CD4-positive, alpha-beta T cell treated with Interleukin-15 for 1 hour (primary cell): ENCODE measurements around the gene DLGAP4.

Experiments used
- DNase-seq: peaks from one replicate; pipeline ENCODE4 v3.0.0-alpha.2; 2020

The DLGAP4 gene

GRCh38 chr20:36274181-36274841 lies 31.8 kb upstream of the DLGAP4 start:
- no peak for DNase-seq

DNA sequence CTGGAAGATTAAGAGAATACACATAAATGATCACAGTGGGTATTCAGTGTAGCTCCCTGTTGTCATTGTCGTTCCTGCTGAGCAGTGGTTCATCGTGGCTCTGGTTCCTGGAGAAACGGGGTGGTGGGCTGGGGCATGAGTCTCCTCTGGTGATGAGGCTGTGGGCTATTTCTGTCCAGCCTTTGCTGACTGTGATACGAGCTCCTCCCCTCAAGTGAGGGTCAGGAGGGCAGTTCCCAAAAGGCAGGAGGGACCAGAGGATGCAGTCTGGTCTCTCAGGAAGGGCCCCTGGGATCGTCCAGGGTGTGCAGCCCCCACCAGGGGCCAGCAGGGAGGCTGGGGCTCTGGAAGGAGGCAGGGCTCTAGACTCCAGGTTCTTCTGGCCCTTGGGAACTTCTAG lies 31.1 kb upstream of the DLGAP4 start:
- no peak for DNase-seq

- DNase-seq: no peak
Measured at GRCh38 chr20:36275441-36276189, 30.5 kb upstream of the DLGAP4 start.

DNA sequence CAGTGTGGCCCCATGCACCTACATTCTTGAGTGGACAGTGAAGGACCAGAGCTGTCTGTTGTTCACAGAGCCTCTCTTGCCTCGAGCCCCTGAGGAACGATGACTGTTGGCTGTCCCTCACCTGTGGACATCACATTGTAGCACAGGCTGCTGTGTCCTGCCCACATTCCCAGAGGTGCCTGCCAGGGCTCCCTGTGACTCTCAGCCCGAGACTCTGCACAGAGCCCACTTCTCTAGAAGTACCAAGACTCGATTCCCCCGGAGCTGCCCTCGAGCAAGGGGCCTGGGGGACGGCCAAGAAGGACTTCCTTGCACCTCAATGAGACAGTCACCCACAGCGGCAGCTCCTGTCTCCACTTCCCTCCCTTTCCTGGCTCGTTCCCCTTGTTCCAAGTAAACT lies 28.6 kb upstream of the DLGAP4 start:
- DNase-seq: no peak

DNA sequence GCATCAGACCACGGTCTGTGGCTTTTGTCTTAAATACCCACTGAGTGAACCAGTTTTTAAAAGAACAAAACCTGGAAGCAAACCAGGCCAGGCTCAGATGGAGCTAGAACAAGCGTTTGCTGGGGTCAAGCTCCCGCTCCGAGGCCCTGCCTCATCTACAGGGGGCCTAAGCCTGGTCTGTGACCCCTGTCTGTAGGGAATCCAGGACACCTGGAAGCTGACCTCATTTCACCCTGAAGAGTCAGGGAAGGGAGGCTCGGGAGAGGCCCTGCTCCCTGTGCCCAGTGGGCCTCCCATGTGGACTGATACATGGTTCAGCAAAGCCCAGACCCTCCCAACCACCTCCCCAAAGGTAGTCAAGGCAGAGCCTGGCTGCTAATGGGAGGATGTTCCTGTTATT lies 26.8 kb upstream of the DLGAP4 start:
- DNase-seq: no peak

DNA sequence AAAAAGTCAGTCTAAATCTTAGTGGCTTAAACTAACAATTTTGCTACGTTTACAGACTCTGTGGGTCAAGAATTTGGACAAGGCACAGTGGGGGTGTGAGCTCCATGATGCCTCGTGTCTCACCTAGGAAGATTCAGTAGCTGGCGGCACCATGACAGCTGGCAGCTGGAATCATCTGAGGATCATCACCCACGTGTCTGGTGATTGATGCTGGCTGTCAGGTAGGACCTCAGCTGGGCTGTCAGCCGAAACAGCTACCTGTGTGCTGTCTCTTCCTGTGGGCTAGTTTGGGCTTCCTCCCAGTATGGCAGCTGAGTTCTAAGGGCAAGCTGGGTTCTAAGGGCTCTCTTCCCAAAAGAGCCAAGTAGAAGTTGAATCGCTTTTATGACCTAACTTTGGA lies 26.4 kb upstream of the DLGAP4 start:
- DNase-seq: no peak

DNA sequence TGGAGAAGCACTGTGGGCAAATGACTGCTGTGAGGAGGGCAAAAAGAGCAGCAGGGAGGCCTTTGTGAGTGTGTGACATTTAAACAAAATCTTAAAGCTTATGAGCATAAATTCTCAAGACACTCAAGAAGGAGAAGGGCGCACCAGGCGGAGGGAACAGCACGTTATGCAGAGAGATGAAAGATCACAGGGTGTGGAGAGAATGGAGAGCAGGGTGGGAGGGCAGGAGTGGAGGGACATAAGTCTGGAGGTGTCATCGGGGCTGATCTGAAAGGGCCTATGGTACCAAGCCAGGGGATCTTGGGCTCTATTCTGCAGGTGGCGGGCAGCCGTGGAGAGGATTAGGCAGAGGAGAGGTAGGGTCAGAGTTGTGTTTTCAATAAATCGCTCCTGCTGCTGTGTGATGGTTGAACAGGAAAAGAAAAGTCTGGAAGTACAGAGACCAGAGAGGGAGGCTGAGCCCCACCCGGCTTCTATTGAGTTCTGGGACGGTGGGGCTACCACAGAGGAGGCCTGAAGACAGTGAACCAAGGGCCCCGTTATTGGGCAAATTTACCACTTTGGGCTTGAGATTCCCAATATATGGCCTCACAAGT lies 24.3 kb upstream of the DLGAP4 start:
- no peak for DNase-seq

DNA sequence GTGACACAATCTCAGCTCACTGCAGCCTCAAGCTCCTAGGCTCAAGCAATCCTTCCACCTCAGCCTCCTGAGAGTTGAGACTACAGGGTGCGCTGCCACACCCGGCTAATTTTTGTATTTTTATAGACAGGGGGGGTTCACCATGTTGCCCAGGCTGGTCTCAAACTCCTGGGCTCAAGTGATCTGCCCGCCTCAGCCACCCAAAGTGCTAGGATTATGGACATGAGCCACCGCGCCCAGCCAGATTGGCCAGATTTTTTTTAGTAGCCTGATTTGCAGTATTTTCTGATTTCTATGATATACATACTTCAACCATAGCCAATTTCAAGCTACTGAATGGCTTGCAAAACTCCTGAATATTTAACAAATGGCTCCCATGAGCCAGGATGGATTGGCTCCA lies 21.4 kb upstream of the DLGAP4 start:
- DNase-seq: no peak

- no peak for DNase-seq
Measured at GRCh38 chr20:36285746-36286447, 20.2 kb upstream of the DLGAP4 start.

DNA sequence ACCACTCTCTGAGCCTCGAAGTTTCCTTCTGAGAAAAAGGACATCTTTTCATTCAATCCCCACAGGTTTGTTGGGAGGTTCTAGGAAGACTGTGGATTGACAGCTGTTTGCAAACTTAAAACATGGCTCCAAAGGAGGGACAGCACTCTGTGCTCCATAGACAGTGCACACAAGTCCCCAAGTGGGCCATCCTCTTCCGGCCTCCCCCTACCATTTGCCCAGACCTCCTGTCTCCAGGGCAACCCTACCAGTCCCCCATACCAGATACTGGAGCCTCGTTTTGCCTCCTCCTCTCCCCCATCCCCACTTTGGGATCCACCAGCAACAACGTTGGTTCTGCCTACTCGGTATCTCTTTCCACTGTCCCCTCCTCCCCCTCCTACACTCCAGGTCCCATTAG lies 8.5 kb upstream of the DLGAP4 start:
- no peak for DNase-seq

GRCh38 chr20:36298061-36298460 lies 8.1 kb upstream of the DLGAP4 start:
- DNase-seq: no peak

GRCh38 chr20:36298795-36299339 lies 7.3 kb upstream of the DLGAP4 start:
- DNase-seq: no peak

DNA sequence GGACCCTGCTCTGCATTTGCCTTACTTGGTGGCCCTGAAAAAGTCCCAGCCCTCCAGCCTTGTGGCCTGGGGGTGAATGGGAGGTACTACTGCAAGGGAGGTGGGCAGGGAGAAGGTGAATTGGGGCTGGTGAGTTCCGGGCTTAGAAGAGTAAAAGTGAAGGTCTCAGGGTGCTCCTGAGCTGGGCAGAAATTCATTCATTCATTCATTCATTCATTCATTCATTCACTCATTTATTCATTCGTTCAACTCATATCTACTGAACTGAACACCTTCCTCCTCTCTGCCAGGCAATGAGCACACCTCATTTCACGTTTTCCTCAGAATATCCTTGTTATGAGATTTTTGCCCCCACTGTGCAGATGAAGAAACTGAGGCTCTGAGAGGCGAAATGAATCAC lies 6.7 kb upstream of the DLGAP4 start:
- DNase-seq: no peak

DNA sequence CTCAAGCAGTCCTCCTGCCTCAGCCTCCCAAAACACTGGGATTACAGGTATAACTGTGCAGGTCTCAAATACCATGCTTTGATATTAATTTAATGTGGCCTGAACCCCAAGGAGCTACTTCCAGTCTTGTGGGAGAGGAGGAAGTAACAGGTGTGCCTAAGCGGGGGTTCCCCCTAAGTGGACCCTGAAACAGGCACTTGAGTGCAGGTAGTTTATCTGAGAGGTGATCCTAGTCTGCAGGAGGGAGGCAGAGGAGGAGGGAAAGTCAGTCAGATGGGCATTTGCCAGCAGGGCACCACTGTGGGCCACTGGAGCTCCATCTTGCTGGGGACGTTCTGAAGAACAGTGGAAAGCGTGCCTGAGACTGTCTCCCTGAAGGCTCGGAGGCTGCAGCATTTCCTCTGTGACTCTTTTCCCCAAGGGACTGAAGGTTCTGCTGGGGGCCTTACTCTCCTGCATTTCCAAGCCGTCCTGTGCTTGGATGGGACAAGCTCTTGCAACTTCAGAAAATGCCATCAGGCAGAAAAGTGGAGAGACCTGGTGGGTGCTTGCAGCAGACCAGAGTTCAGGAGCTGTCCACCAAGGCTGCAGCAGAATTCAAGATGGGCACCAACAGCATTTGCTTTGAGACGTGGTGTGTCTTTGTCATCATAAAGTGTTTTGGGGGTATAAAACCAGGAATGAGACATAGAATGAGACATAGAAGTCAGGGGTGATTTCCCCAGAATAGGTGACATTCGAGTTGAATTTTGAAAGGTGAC lies 4.6 kb upstream of the DLGAP4 start:
- DNase-seq: no peak

- DNase-seq: no peak
Measured at GRCh38 chr20:36303020-36303595, 3.0 kb upstream of the DLGAP4 start.

DNA sequence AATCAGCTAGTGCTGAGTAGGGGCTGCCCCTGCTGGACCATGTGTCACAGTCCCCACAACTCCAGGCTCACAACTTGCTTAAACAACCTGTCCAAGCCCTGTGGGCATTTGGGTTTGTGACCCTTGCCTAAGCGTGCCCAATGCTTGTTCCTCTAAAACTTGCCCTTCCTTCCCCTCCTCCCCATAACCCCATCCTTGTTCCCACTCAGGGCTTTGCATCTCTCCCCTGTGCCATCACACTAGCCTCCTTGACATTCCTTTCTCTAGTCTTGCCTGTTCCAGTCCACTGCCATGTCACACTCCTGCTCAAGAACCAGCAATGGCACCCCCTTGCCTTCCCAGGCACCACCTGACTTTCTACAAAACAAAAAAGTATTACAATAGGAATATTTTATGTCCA lies 2.3 kb upstream of the DLGAP4 start:
- DNase-seq: no peak

- DNase-seq: no peak
Measured at GRCh38 chr20:36304786-36305495, 1.2 kb upstream of the DLGAP4 start.

GRCh38 chr20:36306553-36307411 lies 643 bp downstream of the DLGAP4 start:
- no peak for DNase-seq

GRCh38 chr20:36307412-36308325 lies 1.5 kb downstream of the DLGAP4 start:
- DNase-seq: no peak
